HepG2 (cell line): ENCODE data around the gene LRIG1. TPM values are rescaled to one million over a fixed set of nuclear protein-coding genes. Genes with fewer than 3 reads are reported as not detected.
A peak's percentile ranks its signal among the peaks of the same experiment; 100 is the strongest.

Experiments used
- ATAC-seq: fragments of 200-7000 bp; cut with Tn5 transposase; 3 replicates; pipeline ENCODE4 v1.9.1; 2020; ENCODE audit warnings: mild to moderate bottlenecking, moderate library complexity
- BruUV-seq: library from RNA; stranded (reverse); fragments of 400-500 nt; replicated peaks from 2 replicates; lab custom pipeline; 2021; lab: Mats Ljungman, UMichigan
- CTCF ChIA-PET: fragments of 300-600 bp; formaldehyde crosslinking; extraction: SDS; loops from one replicate; lab custom pipeline; 2021; ENCODE audit warnings: low total read pairs, inconsistent platforms, low intra/inter-chr PET ratio; lab: Yijun Ruan, JAX
- POLR2A ChIA-PET: fragments of 350-600 bp; sonication (Branson Sonifier 250); formaldehyde crosslinking; loops from one replicate; lab custom pipeline; 2020; ENCODE audit warnings: antibody characterized with exemption, inconsistent platforms; lab: Yijun Ruan, JAX
- DNase-seq: peaks from one replicate; pipeline ENCODE4 v3.0.0-alpha.2; 2015; ENCODE audit warnings: low spot score
- FAIRE-seq: peaks from 3 replicates; lab custom pipeline; 2011; peaks lifted over from hg19 to GRCh38; lab: Jason Lieb, UNC
- H2AFZ ChIP-seq: one replicate; pipeline ENCODE4 v1.6.1; 2011; ENCODE audit warnings: low read length, inconsistent platforms
- H3K27ac ChIP-seq: fragments of 300-600 bp; 3 replicates; pipeline ENCODE4 v1.8.0; 2011; ENCODE audit warnings: mixed run types, mild to moderate bottlenecking, mixed read lengths, low read length, inconsistent platforms; ENCODE audit not compliant: insufficient read depth; ENCODE audit errors: extremely low read length
- H3K27me3 ChIP-seq, 2 experiments: fragments of 200-600 bp in 1 of 2; 2 replicates in 1 of 2; 3 replicates in 1 of 2; pipeline versions ENCODE4 v1.6.0 to v1.8.0; 2011; ENCODE audit warnings: low read length in 2 of 2, mild to moderate bottlenecking in 2 of 2, moderate library complexity in 2 of 2, inconsistent platforms in 1 of 2; ENCODE audit not compliant: insufficient read depth in 2 of 2, control insufficient read depth in 1 of 2
- H3K36me3 ChIP-seq, 2 experiments: fragments of 200-600 bp in 1 of 2; replicated peaks in 1 of 2; 2 replicates in 1 of 2; 3 replicates in 1 of 2; pipeline versions ENCODE4 v1.5.1 to v1.8.0; 2011; ENCODE audit warnings: low read length in 2 of 2, inconsistent platforms in 1 of 2; ENCODE audit not compliant: insufficient read depth in 2 of 2, control insufficient read depth in 1 of 2
- H3K4me1 ChIP-seq: 2 replicates; pipeline ENCODE4 v1.5.1; 2012; ENCODE audit warnings: low read length, inconsistent platforms; ENCODE audit not compliant: insufficient read depth
- H3K4me2 ChIP-seq: 2 replicates; pipeline ENCODE4 v1.6.0; 2011; ENCODE audit warnings: low read depth, low read length, inconsistent platforms
- H3K4me3 ChIP-seq, 3 experiments: fragments of 200-600 bp in 1 of 3; sonication (generic), shearing (Covaris generic) in 1 of 3; replicated peaks in 1 of 3; 2 replicates each; pipeline ENCODE4 v1.5.1; 2011 to 2016; ENCODE audit warnings: low read length in 3 of 3, inconsistent platforms in 2 of 3, low read depth in 2 of 3, mild to moderate bottlenecking in 2 of 3, control low read depth in 1 of 3, mixed read lengths in 1 of 3; ENCODE audit not compliant: insufficient read depth in 1 of 3
- H3K79me2 ChIP-seq: one replicate; pipeline ENCODE4 v1.6.1; 2011; ENCODE audit warnings: low read length, inconsistent platforms; ENCODE audit not compliant: insufficient read depth
- H3K9ac ChIP-seq: 2 replicates; pipeline ENCODE4 v1.6.0; 2011; ENCODE audit warnings: mild to moderate bottlenecking, low read depth, low read length, inconsistent platforms; ENCODE audit not compliant: insufficient read depth
- H3K9me3 ChIP-seq: 2 replicates; pipeline ENCODE4 v1.5.1; 2012; ENCODE audit warnings: mild to moderate bottlenecking, low read length
- H4K20me1 ChIP-seq: 2 replicates; pipeline ENCODE4 v1.6.0; 2011; ENCODE audit warnings: inconsistent platforms, mild to moderate bottlenecking, low read length, moderate library complexity; ENCODE audit not compliant: insufficient read depth
- HNF4G ChIP-seq, 2 experiments: sonication (generic) in 1 of 2; formaldehyde crosslinking in 1 of 2; IDR thresholded peaks; 2 replicates each; pipeline versions ENCODE4 v1.4.0 to v1.6.1; 2011 to 2020; ENCODE audit warnings: borderline replicate concordance in 2 of 2, low read depth in 2 of 2, mild to moderate bottlenecking in 2 of 2, low read length in 1 of 2, missing genetic modification reagents in 1 of 2, moderate library complexity in 1 of 2
- MEIS2 ChIP-seq: sonication (generic); formaldehyde crosslinking; IDR thresholded peaks from 2 replicates; pipeline ENCODE4 v1.9.0; 2021; ENCODE audit warnings: mild to moderate bottlenecking, missing genetic modification reagents
- MTA1 ChIP-seq: sonication (generic); formaldehyde crosslinking; IDR thresholded peaks from 2 replicates; pipeline ENCODE4 v1.4.0; 2020; ENCODE audit warnings: missing genetic modification reagents, mild to moderate bottlenecking, borderline replicate concordance
- NFE2L2 ChIP-seq: fragments of 150-350 bp; IDR thresholded peaks from 2 replicates; pipeline ENCODE4 v1.6.1; 2014; ENCODE audit warnings: low read length
- REPIN1 ChIP-seq: sonication (generic); formaldehyde crosslinking; IDR thresholded peaks from 2 replicates; pipeline ENCODE4 v1.8.0; 2022; ENCODE audit warnings: missing genetic modification reagents, low read depth, mild to moderate bottlenecking, borderline replicate concordance
- SAFB2 ChIP-seq: sonication (generic); formaldehyde crosslinking; IDR thresholded peaks from 2 replicates; pipeline ENCODE4 v1.5.1; 2020; ENCODE audit warnings: missing genetic modification reagents, low read depth, mild to moderate bottlenecking, borderline replicate concordance
- SMARCC2 ChIP-seq: fragments of 450-650 bp; IDR thresholded peaks from 2 replicates; pipeline ENCODE4 v1.6.1; 2017; ENCODE audit warnings: antibody characterized with exemption, mild to moderate bottlenecking
- ZMYM3 ChIP-seq: sonication (generic); formaldehyde crosslinking; IDR thresholded peaks from 2 replicates; pipeline ENCODE4 v1.5.1; 2020; ENCODE audit warnings: mild to moderate bottlenecking, missing genetic modification reagents
- WGBS: methylation state at CpG from one replicate; pipeline ENCODE4 v1.1.6; 2017; ENCODE audit warnings: low lambda C conversion rate; 5-methylcytosine and 5-hydroxymethylcytosine counted together
- in situ Hi-C: cut with HindIII; loops from 2 replicates; pipeline ENCODE4 v1.10.0; 2017; ENCODE audit warnings: low pct_unique_long_range_greater_than_20kb; ENCODE audit not compliant: extremely low pct_ligation_motif_present
- intact Hi-C: fragments of 100-400 bp; cut with micrococcal nuclease; formaldehyde crosslinking; loops from one replicate; pipeline ENCODE4 v1.10.0; 2022; ENCODE audit not compliant: unreplicated experiment
- polyA plus RNA-seq, 8 experiments: library from polyadenylated mRNA; depleted of rRNA in 3 of 8; stranded (reverse) in 7 of 8; unstranded in 1 of 8; fragments of >200 nt; fragmentation: Illumina TruSeq in 4 of 8; extraction: Trizol in 4 of 8; gene quantifications; 2 replicates each; pipeline versions ENCODE4 v1.2.1 to v1.2.3, GENCODE V29; 2011 to 2016; ENCODE audit warnings: low read depth in 4 of 8, missing spikeins in 1 of 8, mixed read lengths in 1 of 8; ENCODE audit not compliant: insufficient read depth in 1 of 8
- total RNA-seq, 5 experiments: library from RNA; depleted of rRNA; stranded (reverse); fragments of >200 nt; fragmentation: Illumina TruSeq; extraction: Trizol; gene quantifications; 2 replicates each; pipeline ENCODE4 v1.2.3, GENCODE V29; 2016; ENCODE audit warnings: low read depth in 1 of 5
- TF ChIP-seq, protein P1 (sequence below): sonication (generic); formaldehyde crosslinking; IDR thresholded peaks from 2 replicates; pipeline ENCODE4 v1.8.0; 2022; ENCODE audit warnings: mild to moderate bottlenecking, missing genetic modification reagents; ENCODE audit not compliant: insufficient replicate concordance
- TF ChIP-seq, protein P2 (sequence below): sonication (generic); formaldehyde crosslinking; IDR thresholded peaks from 2 replicates; pipeline ENCODE4 v1.4.0; 2020; ENCODE audit warnings: mild to moderate bottlenecking, missing genetic modification reagents, borderline replicate concordance
- TF ChIP-seq, protein P3 (sequence below): IDR thresholded peaks from 2 replicates; pipeline ENCODE4 v1.6.1; 2016
- TF ChIP-seq, protein P4 (sequence below): sonication (generic); formaldehyde crosslinking; IDR thresholded peaks from 2 replicates; pipeline ENCODE4 v1.8.0; 2022; ENCODE audit warnings: mild to moderate bottlenecking, missing genetic modification reagents

LRIG1 gene
- total and polyA plus RNA-seq, 2 of the 13 experiments (the other 11 are each of a cell fraction or from before 2014, with no cell fraction given) = 17.8 to 24.8 TPM

DNA sequence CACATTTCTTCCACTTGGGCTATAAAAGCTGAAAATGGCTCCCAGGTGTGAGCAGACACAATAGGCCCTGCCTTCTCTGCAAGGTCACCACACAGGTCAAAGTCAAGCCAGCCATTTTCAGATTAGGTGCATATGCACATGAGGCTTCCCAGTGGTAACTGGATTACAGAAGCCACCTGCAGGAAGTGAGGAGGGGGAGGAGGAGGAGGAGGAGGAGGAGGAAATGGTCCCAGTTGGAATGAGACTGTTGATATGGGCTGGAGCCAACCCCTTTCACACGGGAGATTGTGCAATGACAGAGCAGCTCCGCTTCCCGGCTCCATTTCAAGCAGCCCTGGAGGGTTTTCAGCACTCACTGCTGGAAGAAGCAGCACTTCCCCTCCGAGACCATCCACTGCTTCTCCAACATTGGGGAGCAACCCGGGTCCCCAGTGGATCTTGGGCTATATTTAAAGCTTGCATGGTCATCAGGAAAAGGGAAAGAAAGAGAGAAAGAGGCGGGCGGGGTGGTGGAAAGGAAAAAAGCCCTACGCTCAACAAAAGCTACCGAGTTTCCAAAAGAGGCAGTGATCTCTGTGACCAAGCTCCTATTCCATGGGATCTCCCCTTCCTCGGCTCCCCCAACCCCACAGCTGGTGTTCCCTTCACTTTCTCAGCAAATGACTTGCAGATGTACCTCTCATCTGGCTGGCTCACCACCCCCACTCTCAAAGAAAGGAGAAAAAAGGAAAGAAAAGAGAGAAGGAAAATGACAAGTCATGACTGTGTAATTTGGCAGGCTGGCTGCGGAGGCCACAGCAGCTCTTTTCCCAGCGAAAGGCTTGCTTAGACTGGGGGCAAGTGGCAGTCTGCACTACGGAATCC lies 58.3 kb downstream of the LRIG1 start (continued):
- TF ChIP-seq, protein P1, sequence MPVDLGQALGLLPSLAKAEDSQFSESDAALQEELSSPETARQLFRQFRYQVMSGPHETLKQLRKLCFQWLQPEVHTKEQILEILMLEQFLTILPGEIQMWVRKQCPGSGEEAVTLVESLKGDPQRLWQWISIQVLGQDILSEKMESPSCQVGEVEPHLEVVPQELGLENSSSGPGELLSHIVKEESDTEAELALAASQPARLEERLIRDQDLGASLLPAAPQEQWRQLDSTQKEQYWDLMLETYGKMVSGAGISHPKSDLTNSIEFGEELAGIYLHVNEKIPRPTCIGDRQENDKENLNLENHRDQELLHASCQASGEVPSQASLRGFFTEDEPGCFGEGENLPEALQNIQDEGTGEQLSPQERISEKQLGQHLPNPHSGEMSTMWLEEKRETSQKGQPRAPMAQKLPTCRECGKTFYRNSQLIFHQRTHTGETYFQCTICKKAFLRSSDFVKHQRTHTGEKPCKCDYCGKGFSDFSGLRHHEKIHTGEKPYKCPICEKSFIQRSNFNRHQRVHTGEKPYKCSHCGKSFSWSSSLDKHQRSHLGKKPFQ (CRISPR knock-in tag) = no peak
- no peak; the same call in 1 of the 2 replicates for TF ChIP-seq HNF4G (IDR thresholded peaks at IDR 0.05; ENCODE audit: borderline replicate concordance, low read depth, low read length)
- TF ChIP-seq HNF4G (CRISPR knock-in tag; IDR thresholded peaks at IDR 0.05; ENCODE audit: borderline replicate concordance, low read depth) = no peak
- TF ChIP-seq MEIS2 (CRISPR knock-in tag) = no peak

DNA sequence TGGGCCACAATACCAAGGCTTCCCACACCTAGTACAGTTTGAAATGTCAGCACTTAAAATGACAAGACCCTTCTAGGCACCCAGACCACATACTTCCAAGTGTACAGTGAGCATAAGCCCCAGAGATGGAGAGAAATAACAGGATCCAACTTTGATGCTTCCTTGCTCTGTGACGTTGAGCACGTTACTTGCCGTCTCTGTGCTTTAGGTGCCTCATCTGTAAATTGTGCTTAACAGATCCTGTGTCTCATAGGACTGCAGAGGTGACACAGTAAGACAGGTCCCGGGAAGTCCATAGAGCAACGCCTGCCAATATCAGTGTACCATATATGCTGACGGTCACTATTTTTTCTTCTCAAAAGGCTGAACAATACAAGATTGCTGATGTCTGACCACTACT lies 59.1 kb downstream of the LRIG1 start:
- H3K9ac ChIP-seq = no peak overlapping the region
- H3K4me2 ChIP-seq = no peak overlapping the region
- in situ Hi-C loops (no loop called here), intact Hi-C loops (loop anchor here (5.0 kb wide), 1 partner anchor 61 kb away; the partner anchor contains the start of gene LRIG1)
- 100% methylated on average over 6 of the region's 6 CpGs for WGBS
- no peaks in the 10 kb centered on the region for H3K79me2 ChIP-seq
- no peak for DNase-seq
- no peak overlapping the region for H3K4me3 ChIP-seq
- ChIA-PET POLR2A (interaction anchor here (1.1 to 2.1 kb wide), 4 partner anchors 10 to 367 kb away, joined by 3 to 13 read pairs (median 4); no protein-coding TSS in a partner anchor), CTCF (no interaction called here)
- BruUV-seq = no TSS peak
- H3K9me3 ChIP-seq = no peaks in the 10 kb centered on the region
- no peaks in the 10 kb centered on the region for H4K20me1 ChIP-seq
- no peak overlapping the region for H2AFZ ChIP-seq
- peaks cover 3 to 11% of the 10 kb centered on the region in 2 experiments; a peak in 3 of 5 replicates for H3K36me3 ChIP-seq
- H3K4me1 ChIP-seq = peaks cover 34% of the 10 kb centered on the region
- H3K27ac ChIP-seq = peak overlapping the region; percentile 12
- no peaks in the 10 kb centered on the region for H3K27me3 ChIP-seq
- peak; percentile 30 for FAIRE-seq
- ATAC-seq = no peak
- TF ChIP-seq REPIN1 (CRISPR knock-in tag) = no peak
- TF ChIP-seq, protein P2, sequence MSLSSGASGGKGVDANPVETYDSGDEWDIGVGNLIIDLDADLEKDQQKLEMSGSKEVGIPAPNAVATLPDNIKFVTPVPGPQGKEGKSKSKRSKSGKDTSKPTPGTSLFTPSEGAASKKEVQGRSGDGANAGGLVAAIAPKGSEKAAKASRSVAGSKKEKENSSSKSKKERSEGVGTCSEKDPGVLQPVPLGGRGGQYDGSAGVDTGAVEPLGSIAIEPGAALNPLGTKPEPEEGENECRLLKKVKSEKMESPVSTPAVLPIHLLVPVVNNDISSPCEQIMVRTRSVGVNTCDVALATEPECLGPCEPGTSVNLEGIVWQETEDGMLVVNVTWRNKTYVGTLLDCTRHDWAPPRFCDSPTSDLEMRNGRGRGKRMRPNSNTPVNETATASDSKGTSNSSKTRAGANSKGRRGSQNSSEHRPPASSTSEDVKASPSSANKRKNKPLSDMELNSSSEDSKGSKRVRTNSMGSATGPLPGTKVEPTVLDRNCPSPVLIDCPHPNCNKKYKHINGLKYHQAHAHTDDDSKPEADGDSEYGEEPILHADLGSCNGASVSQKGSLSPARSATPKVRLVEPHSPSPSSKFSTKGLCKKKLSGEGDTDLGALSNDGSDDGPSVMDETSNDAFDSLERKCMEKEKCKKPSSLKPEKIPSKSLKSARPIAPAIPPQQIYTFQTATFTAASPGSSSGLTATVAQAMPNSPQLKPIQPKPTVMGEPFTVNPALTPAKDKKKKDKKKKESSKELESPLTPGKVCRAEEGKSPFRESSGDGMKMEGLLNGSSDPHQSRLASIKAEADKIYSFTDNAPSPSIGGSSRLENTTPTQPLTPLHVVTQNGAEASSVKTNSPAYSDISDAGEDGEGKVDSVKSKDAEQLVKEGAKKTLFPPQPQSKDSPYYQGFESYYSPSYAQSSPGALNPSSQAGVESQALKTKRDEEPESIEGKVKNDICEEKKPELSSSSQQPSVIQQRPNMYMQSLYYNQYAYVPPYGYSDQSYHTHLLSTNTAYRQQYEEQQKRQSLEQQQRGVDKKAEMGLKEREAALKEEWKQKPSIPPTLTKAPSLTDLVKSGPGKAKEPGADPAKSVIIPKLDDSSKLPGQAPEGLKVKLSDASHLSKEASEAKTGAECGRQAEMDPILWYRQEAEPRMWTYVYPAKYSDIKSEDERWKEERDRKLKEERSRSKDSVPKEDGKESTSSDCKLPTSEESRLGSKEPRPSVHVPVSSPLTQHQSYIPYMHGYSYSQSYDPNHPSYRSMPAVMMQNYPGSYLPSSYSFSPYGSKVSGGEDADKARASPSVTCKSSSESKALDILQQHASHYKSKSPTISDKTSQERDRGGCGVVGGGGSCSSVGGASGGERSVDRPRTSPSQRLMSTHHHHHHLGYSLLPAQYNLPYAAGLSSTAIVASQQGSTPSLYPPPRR (CRISPR knock-in tag) = no peak
- TF ChIP-seq ZMYM3 = peak; percentile 66; the same call in 1 of the 2 replicates
- no peak for TF ChIP-seq SAFB2 (CRISPR knock-in tag)
- TF ChIP-seq NFE2L2 = no peak
- no peak for TF ChIP-seq MTA1 (CRISPR knock-in tag)
- TF ChIP-seq, protein P3, sequence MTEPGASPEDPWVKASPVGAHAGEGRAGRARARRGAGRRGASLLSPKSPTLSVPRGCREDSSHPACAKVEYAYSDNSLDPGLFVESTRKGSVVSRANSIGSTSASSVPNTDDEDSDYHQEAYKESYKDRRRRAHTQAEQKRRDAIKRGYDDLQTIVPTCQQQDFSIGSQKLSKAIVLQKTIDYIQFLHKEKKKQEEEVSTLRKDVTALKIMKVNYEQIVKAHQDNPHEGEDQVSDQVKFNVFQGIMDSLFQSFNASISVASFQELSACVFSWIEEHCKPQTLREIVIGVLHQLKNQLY = no peak
- no peak for TF ChIP-seq SMARCC2
- TF ChIP-seq, protein P4, sequence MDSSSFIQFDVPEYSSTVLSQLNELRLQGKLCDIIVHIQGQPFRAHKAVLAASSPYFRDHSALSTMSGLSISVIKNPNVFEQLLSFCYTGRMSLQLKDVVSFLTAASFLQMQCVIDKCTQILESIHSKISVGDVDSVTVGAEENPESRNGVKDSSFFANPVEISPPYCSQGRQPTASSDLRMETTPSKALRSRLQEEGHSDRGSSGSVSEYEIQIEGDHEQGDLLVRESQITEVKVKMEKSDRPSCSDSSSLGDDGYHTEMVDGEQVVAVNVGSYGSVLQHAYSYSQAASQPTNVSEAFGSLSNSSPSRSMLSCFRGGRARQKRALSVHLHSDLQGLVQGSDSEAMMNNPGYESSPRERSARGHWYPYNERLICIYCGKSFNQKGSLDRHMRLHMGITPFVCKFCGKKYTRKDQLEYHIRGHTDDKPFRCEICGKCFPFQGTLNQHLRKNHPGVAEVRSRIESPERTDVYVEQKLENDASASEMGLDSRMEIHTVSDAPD (CRISPR knock-in tag) = no peak
